GM12878 (cell line): ENCODE results near the gene COL9A3.

Source experiments
- CHD1 ChIP-seq: IDR thresholded peaks from 2 replicates; pipeline ENCODE4 v1.6.1; 2012; ENCODE audit warnings: low read depth, low read length, improper control_type of control experiment
- RB1 ChIP-seq: fragments of 450-650 bp; formaldehyde crosslinking; IDR thresholded peaks from 2 replicates; pipeline ENCODE4 v1.6.1; 2017; ENCODE audit warnings: mild to moderate bottlenecking, borderline replicate concordance
- TCF12 ChIP-seq: IDR thresholded peaks from 2 replicates; pipeline ENCODE4 v1.6.1; 2011; ENCODE audit warnings: low read depth, mild to moderate bottlenecking, low read length

DNA sequence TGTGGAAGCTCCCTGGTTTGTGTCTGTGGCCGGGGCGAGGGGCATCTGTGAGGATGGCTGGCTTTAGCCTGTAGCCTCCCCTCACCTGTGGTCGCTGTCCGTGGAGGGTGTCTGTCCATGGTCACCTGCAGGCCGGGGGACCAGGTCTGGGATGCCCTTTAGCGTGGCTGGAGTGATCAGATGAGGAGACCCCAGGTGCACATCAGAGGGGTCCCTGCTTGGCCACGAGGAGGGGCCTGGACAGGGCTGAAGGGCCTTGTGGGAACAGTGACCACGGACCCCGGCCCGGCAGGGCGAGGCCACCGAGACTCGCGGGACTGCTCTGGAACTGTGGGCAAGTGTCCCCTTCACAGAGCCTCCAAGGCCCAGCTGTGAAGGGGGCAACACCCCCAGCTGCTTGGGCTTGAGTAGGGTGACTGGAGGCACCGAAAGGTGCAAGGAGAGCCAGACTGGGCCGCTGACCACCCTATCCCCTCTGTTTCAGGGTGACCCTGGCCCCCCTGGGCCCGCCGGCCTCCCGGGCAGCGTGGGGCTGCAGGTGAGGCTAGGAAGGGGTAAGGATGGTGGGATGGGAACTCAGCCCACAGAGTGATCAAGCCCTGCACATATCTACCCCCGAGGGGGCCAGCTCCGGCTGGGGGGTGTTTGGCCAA lies 8.6 kb downstream of the COL9A3 start:
- TF ChIP-seq CHD1: no peak
- TF ChIP-seq TCF12: no peak
- TF ChIP-seq RB1: no peak
